H9 (cell line): ENCODE measurements around the gene DPYD. TPM values are rescaled to one million over a fixed set of nuclear protein-coding genes. Genes with fewer than 3 reads are reported as not detected.

Source experiments
- DNase-seq: peaks from one replicate; pipeline ENCODE4 v3.0.0-alpha.2; 2017
- H2AFZ ChIP-seq: one replicate; pipeline ENCODE4 v1.6.1; 2013; ENCODE audit warnings: mild to moderate bottlenecking, low read length, control low read depth, moderate library complexity
- H2AK5ac ChIP-seq: 2 replicates; pipeline ENCODE4 v1.6.1; 2013; ENCODE audit warnings: low read length, control low read depth, mixed read lengths; ENCODE audit not compliant: insufficient read length
- H2BK120ac ChIP-seq: one replicate; pipeline ENCODE4 v1.6.1; 2013; ENCODE audit warnings: low read depth, mild to moderate bottlenecking, low read length, control low read depth, inconsistent platforms; ENCODE audit not compliant: poor library complexity, severe bottlenecking
- H2BK12ac ChIP-seq: 2 replicates; pipeline ENCODE4 v1.6.1; 2013; ENCODE audit warnings: low read length, control low read depth, mixed read lengths, low read depth; ENCODE audit not compliant: insufficient read length
- H2BK15ac ChIP-seq: 2 replicates; pipeline ENCODE4 v1.6.1; 2013; ENCODE audit warnings: low read depth, low read length, control low read depth
- H2BK20ac ChIP-seq: one replicate; pipeline ENCODE4 v1.6.1; 2013; ENCODE audit warnings: low read depth, mild to moderate bottlenecking, low read length, control low read depth, inconsistent platforms; ENCODE audit not compliant: poor library complexity, severe bottlenecking
- H2BK5ac ChIP-seq: 2 replicates; pipeline ENCODE4 v1.6.1; 2013; ENCODE audit warnings: low read length, control low read depth, mixed read lengths; ENCODE audit not compliant: insufficient read length
- H3K14ac ChIP-seq: 2 replicates; pipeline ENCODE4 v1.6.1; 2013; ENCODE audit warnings: low read length, control low read depth; ENCODE audit not compliant: insufficient read depth
- H3K18ac ChIP-seq: 2 replicates; pipeline ENCODE4 v1.6.1; 2013; ENCODE audit warnings: low read depth, mild to moderate bottlenecking, mixed read lengths, low read length, control low read depth; ENCODE audit not compliant: insufficient read length
- H3K23ac ChIP-seq: 2 replicates; pipeline ENCODE4 v1.6.1; 2013; ENCODE audit warnings: low read length, control low read depth, mixed read lengths, low read depth; ENCODE audit not compliant: insufficient read length
- H3K23me2 ChIP-seq: 2 replicates; pipeline ENCODE4 v1.6.1; 2013; ENCODE audit warnings: low read depth, mild to moderate bottlenecking, mixed read lengths, low read length, control low read depth; ENCODE audit not compliant: insufficient read length, poor library complexity, severe bottlenecking
- H3K27ac ChIP-seq: 2 replicates; pipeline ENCODE4 v1.5.1; 2013; ENCODE audit warnings: low read length, control low read depth, mixed read lengths, low read depth; ENCODE audit not compliant: insufficient read length
- H3K27me3 ChIP-seq: 2 replicates; pipeline ENCODE4 v1.6.1; 2013; ENCODE audit warnings: low read length, control low read depth, inconsistent platforms; ENCODE audit not compliant: insufficient read depth
- H3K4ac ChIP-seq: 2 replicates; pipeline ENCODE4 v1.6.1; 2013; ENCODE audit warnings: low read depth, mild to moderate bottlenecking, control low read depth, inconsistent platforms, low read length, moderate library complexity
- H3K4me1 ChIP-seq: 2 replicates; pipeline ENCODE4 v1.6.1; 2013; ENCODE audit warnings: low read length, control low read depth, inconsistent platforms; ENCODE audit not compliant: insufficient read depth
- H3K4me2 ChIP-seq: 2 replicates; pipeline ENCODE4 v1.6.1; 2013; ENCODE audit warnings: low read length, control low read depth, mixed read lengths; ENCODE audit not compliant: insufficient read length, insufficient read depth
- H3K56ac ChIP-seq: 2 replicates; pipeline ENCODE4 v1.6.1; 2013; ENCODE audit warnings: low read depth, mild to moderate bottlenecking, mixed read lengths, low read length, control low read depth; ENCODE audit not compliant: insufficient read length
- H3K79me1 ChIP-seq: 2 replicates; pipeline ENCODE4 v1.6.1; 2013; ENCODE audit warnings: low read depth, mild to moderate bottlenecking, moderate library complexity, low read length, control low read depth, inconsistent platforms; ENCODE audit not compliant: insufficient read depth, poor library complexity, severe bottlenecking
- H3K79me2 ChIP-seq: 2 replicates; pipeline ENCODE4 v1.6.1; 2013; ENCODE audit warnings: low read length, control low read depth, inconsistent platforms; ENCODE audit not compliant: insufficient read depth
- H3K9ac ChIP-seq: 2 replicates; pipeline ENCODE4 v1.6.1; 2013; ENCODE audit warnings: low read length, control low read depth, mixed read lengths; ENCODE audit not compliant: insufficient read length; ENCODE audit errors: extremely low read depth
- H3K9me3 ChIP-seq: one replicate; pipeline ENCODE4 v1.6.1; 2013; ENCODE audit warnings: low read depth, low read length, inconsistent platforms; ENCODE audit not compliant: control insufficient read depth
- H3T11ph ChIP-seq: one replicate; pipeline ENCODE4 v1.6.1; 2013; ENCODE audit warnings: mild to moderate bottlenecking, low read length, control low read depth, inconsistent platforms
- H4K20me1 ChIP-seq: one replicate; pipeline ENCODE4 v1.6.1; 2013; ENCODE audit not compliant: control insufficient read depth, insufficient read length, insufficient read depth
- H4K5ac ChIP-seq: 2 replicates; pipeline ENCODE4 v1.6.1; 2013; ENCODE audit warnings: low read depth, mild to moderate bottlenecking, mixed read lengths, low read length, control low read depth; ENCODE audit not compliant: insufficient read length
- H4K8ac ChIP-seq: replicated peaks from 2 replicates; pipeline ENCODE4 v1.6.1; 2013; ENCODE audit warnings: low read length, control low read depth, mixed read lengths, low read depth; ENCODE audit not compliant: insufficient read length
- H4K91ac ChIP-seq: 2 replicates; pipeline ENCODE4 v1.6.1; 2013; ENCODE audit warnings: low read depth, mild to moderate bottlenecking, moderate library complexity, mixed read lengths, low read length, control low read depth; ENCODE audit not compliant: insufficient read length
- H3K27ac Mint-ChIP-seq, 3 experiments: 2 replicates in 2 of 3; 3 replicates in 1 of 3; pipeline ENCODE4 v1.8.0; 2020 to 2021; ENCODE audit warnings: mixed read lengths in 3 of 3, mild to moderate bottlenecking in 1 of 3, moderate library complexity in 1 of 3
- H3K27me3 Mint-ChIP-seq: 2 replicates; pipeline ENCODE4 v1.8.0; 2021; ENCODE audit warnings: low read depth, mild to moderate bottlenecking, moderate library complexity, mixed read lengths
- H3K36me3 Mint-ChIP-seq, 3 experiments: 2 replicates in 2 of 3; 3 replicates in 1 of 3; pipeline ENCODE4 v1.8.0; 2020 to 2021; ENCODE audit warnings: low read depth in 3 of 3, mixed read lengths in 3 of 3; ENCODE audit not compliant: insufficient read depth in 1 of 3
- H3K4me1 Mint-ChIP-seq, 2 experiments: 2 replicates each; pipeline ENCODE4 v1.8.0; 2020; ENCODE audit warnings: mixed read lengths in 2 of 2
- H3K4me3 Mint-ChIP-seq, 2 experiments: 2 replicates in 1 of 2; 3 replicates in 1 of 2; pipeline ENCODE4 v1.8.0; 2020 to 2021; ENCODE audit warnings: mild to moderate bottlenecking in 2 of 2, mixed read lengths in 2 of 2, moderate library complexity in 1 of 2
- H3K9me3 Mint-ChIP-seq, 2 experiments: 2 replicates in 1 of 2; 3 replicates in 1 of 2; pipeline ENCODE4 v1.8.0; 2020; ENCODE audit warnings: mild to moderate bottlenecking in 2 of 2, mixed read lengths in 2 of 2, moderate library complexity in 1 of 2
- WGBS: extraction: QIAGEN DNeasy Blood & Tissue Kit; methylation state at CpG from one replicate; pipeline ENCODE4 v1.1.7; 2013; ENCODE audit warnings: missing lambda C conversion rate, low lambda C conversion rate, mixed read lengths; ENCODE audit not compliant: insufficient read length; ENCODE audit errors: extremely low coverage; 5-methylcytosine and 5-hydroxymethylcytosine counted together
- total RNA-seq: library from RNA; stranded (reverse); gene quantifications from 2 replicates; pipeline ENCODE4 v1.2.1, GENCODE V29; 2021
- TF ChIP-seq, protein P1 (sequence below): fragments of 200-600 bp; sonication (generic); conservative IDR thresholded peaks from 3 replicates; pipeline ENCODE4 v1.8.0; 2021; ENCODE audit warnings: antibody characterized with exemption, mild to moderate bottlenecking

The DPYD gene
- total RNA-seq, 1 experiment from 2014 or later = 0.37 TPM

GRCh38 chr1:97721221-97721620, 199.6 kb downstream of the DPYD start:
- Histone ChIP-seq H2BK120ac (no peak overlapping the region), H4K91ac (no peak overlapping the region), H3K79me1 (no peaks in the 10 kb centered on the region), H3K23me2 (no peaks in the 10 kb centered on the region), H3K9ac (no peak overlapping the region), H3T11ph (no peak overlapping the region), H3K14ac (no peak overlapping the region), H3K27ac (no peak overlapping the region), H3K4ac (no peak overlapping the region), H3K23ac (no peak overlapping the region), H4K20me1 (no peaks in the 10 kb centered on the region), H4K8ac (no peak overlapping the region), H2BK5ac (no peak overlapping the region), H2BK15ac (no peak overlapping the region), H3K56ac (no peak overlapping the region), H3K9me3 (no peaks in the 10 kb centered on the region), H4K5ac (no peak overlapping the region), H2AFZ (no peak overlapping the region), H3K27me3 (no peaks in the 10 kb centered on the region), H3K79me2 (no peaks in the 10 kb centered on the region), H3K18ac (no peak overlapping the region), H2BK20ac (no peak overlapping the region), H3K4me2 (no peak overlapping the region), H2BK12ac (no peak overlapping the region), H3K4me1 (no peaks in the 10 kb centered on the region), H2AK5ac (no peak overlapping the region)
- DNase-seq = no peak
- no peaks in the 10 kb centered on the region for H3K4me1 Mint-ChIP-seq
- H3K36me3 Mint-ChIP-seq = no peaks in the 10 kb centered on the region
- H3K27me3 Mint-ChIP-seq = no peaks in the 10 kb centered on the region
- no peaks in the 10 kb centered on the region; a peak in 1 of 5 replicates for H3K9me3 Mint-ChIP-seq
- H3K27ac Mint-ChIP-seq = no peak overlapping the region
- H3K4me3 Mint-ChIP-seq = no peak overlapping the region
- WGBS = no CpG with 5 or more reads among the region's 2 CpGs
- TF ChIP-seq, protein P1, sequence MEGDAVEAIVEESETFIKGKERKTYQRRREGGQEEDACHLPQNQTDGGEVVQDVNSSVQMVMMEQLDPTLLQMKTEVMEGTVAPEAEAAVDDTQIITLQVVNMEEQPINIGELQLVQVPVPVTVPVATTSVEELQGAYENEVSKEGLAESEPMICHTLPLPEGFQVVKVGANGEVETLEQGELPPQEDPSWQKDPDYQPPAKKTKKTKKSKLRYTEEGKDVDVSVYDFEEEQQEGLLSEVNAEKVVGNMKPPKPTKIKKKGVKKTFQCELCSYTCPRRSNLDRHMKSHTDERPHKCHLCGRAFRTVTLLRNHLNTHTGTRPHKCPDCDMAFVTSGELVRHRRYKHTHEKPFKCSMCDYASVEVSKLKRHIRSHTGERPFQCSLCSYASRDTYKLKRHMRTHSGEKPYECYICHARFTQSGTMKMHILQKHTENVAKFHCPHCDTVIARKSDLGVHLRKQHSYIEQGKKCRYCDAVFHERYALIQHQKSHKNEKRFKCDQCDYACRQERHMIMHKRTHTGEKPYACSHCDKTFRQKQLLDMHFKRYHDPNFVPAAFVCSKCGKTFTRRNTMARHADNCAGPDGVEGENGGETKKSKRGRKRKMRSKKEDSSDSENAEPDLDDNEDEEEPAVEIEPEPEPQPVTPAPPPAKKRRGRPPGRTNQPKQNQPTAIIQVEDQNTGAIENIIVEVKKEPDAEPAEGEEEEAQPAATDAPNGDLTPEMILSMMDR = no peak
